Mucosa of stomach (tissue), 1 donor: ENCODE measurements around the gene ETS1.

ENCODE experiments used
- H3K27me3 ChIP-seq: one replicate; pipeline ENCODE4 v1.7.0; 2013; ENCODE audit warnings: mild to moderate bottlenecking, low read length; ENCODE audit not compliant: control insufficient read depth, insufficient read depth
- H3K36me3 ChIP-seq: one replicate; pipeline ENCODE4 v1.7.0; 2013; ENCODE audit warnings: low read length; ENCODE audit not compliant: control insufficient read depth, insufficient read depth
- H3K4me1 ChIP-seq: one replicate; pipeline ENCODE4 v1.7.0; 2013; ENCODE audit warnings: mild to moderate bottlenecking, low read length; ENCODE audit not compliant: control insufficient read depth, insufficient read depth
- H3K4me3 ChIP-seq: one replicate; pipeline ENCODE4 v1.7.0; 2013; ENCODE audit warnings: low read length
- H3K9ac ChIP-seq: one replicate; pipeline ENCODE4 v1.7.0; 2013; ENCODE audit warnings: mild to moderate bottlenecking, low read length, moderate library complexity
- H3K9me3 ChIP-seq: one replicate; pipeline ENCODE4 v1.7.0; 2013; ENCODE audit warnings: mild to moderate bottlenecking, low read length, moderate library complexity; ENCODE audit not compliant: control insufficient read depth
- donor health status: Pancreatic carcinoma.

ETS1 gene

GRCh38 chr11:128422576-128423370 lies 164.6 kb downstream of the ETS1 start:
- Histone ChIP-seq H3K9ac (no peak overlapping the region), H3K4me3 (no peak overlapping the region), H3K4me1 (peaks cover 19% of the 10 kb centered on the region), H3K36me3 (no peaks in the 10 kb centered on the region), H3K27me3 (no peaks in the 10 kb centered on the region), H3K9me3 (no peaks in the 10 kb centered on the region)

DNA sequence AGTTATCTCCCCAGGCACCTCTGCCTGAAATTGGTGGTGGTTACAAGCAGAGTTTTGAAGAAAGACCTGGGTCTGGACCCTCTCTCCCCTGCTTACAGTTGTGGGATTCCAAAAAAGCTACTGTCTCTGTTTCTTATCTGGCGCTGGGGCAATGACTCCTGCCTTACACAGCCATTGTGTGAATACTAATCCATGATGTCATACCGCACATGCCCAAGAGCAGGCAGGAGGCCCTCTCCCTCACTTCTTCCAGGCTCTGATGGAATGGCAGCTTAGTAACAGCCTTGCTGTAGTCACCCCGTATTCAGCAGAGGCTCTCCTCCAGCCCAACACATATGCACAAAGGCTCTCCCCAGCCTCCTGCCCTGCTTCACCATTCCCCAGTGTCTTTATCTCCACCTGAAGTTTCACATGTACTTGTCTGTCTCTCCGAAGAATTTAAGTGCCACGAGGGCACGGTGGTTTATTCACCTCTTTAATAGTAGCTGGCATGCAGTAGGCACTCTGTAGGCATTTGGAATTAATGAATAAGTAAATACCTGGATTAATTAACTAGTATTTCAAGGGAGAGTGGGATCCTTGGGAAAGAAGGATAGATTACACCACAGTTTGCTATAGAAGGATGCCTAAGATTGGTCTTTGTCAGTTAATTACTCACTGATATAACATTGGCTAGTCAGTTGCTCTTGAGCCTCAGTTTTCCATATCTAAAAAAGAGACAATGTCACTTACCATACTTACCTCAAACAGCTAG lies 165.6 kb downstream of the ETS1 start:
- Histone ChIP-seq H3K27me3 (no peaks in the 10 kb centered on the region), H3K9me3 (no peaks in the 10 kb centered on the region), H3K9ac (no peak overlapping the region), H3K4me3 (no peak overlapping the region), H3K4me1 (peaks cover 19% of the 10 kb centered on the region), H3K36me3 (no peaks in the 10 kb centered on the region)

GRCh38 chr11:128420951-128421350 lies 166.4 kb downstream of the ETS1 start:
- Histone ChIP-seq H3K4me1 (peaks cover 19% of the 10 kb centered on the region), H3K4me3 (no peak overlapping the region), H3K9me3 (no peaks in the 10 kb centered on the region), H3K27me3 (no peaks in the 10 kb centered on the region), H3K9ac (no peak overlapping the region), H3K36me3 (no peaks in the 10 kb centered on the region)

GRCh38 chr11:128420265-128420664 lies 167.1 kb downstream of the ETS1 start:
- Histone ChIP-seq H3K27me3 (no peaks in the 10 kb centered on the region), H3K9ac (no peak overlapping the region), H3K4me3 (no peak overlapping the region), H3K4me1 (peaks cover 12% of the 10 kb centered on the region), H3K9me3 (no peaks in the 10 kb centered on the region), H3K36me3 (no peaks in the 10 kb centered on the region)

DNA sequence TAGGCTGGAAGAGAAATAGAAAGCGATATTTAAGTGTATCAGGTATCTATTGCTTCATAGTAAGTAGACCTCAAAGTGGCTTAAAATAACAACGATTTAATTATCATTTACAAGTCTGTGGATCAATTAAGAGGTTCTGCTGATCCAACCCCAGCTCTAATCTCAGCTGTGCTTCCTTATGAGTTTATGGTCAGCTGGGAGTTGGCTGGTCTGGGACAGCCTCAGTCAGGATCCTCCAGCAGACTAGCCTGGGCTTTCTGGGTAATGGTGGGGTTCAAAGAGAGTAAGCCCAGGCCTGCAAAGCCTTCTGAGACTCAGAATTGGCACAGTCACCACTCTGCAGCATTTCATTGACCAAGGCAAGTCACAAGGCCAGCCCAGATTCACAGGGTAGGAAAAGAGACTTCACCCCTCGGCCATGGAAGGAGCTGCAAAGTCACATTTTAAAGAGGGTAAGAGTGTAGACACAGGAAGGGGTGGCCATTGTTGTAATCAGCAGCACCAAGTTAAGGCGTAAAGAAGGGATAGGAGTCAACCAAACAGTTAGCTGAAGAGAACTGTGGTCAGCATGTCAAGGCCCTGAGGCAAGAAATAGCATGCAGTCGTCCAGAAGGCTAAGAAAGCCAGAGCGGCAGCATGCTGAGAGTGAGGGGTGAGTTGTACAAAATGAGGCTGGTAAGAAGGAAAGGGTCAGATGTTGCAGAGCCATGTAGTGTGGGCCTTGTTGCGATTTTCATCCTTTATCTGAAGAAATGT lies 168.2 kb downstream of the ETS1 start:
- no peaks in the 10 kb centered on the region for H3K9me3 ChIP-seq
- H3K4me3 ChIP-seq, result no peak overlapping the region
- no peaks in the 10 kb centered on the region for H3K36me3 ChIP-seq
- H3K9ac ChIP-seq, result no peak overlapping the region
- peaks cover 1% of the 10 kb centered on the region for H3K4me1 ChIP-seq
- H3K27me3 ChIP-seq, result no peaks in the 10 kb centered on the region

- Histone ChIP-seq H3K9ac (no peak overlapping the region), H3K4me3 (no peak overlapping the region), H3K36me3 (no peaks in the 10 kb centered on the region), H3K27me3 (no peaks in the 10 kb centered on the region), H3K9me3 (no peaks in the 10 kb centered on the region), H3K4me1 (no peaks in the 10 kb centered on the region)
Measured at GRCh38 chr11:128417607-128418324, 169.6 kb downstream of the ETS1 start.

GRCh38 chr11:128416976-128417375 lies 170.4 kb downstream of the ETS1 start:
- no peaks in the 10 kb centered on the region for H3K27me3 ChIP-seq
- H3K4me3 ChIP-seq, result no peak overlapping the region
- no peaks in the 10 kb centered on the region for H3K4me1 ChIP-seq
- no peaks in the 10 kb centered on the region for H3K36me3 ChIP-seq
- no peak overlapping the region for H3K9ac ChIP-seq
- H3K9me3 ChIP-seq, result no peaks in the 10 kb centered on the region

GRCh38 chr11:128415539-128415938 lies 171.8 kb downstream of the ETS1 start:
- H3K36me3 ChIP-seq, result no peaks in the 10 kb centered on the region
- H3K9ac ChIP-seq, result no peak overlapping the region

GRCh38 chr11:128412847-128413791 lies 174.2 kb downstream of the ETS1 start:
- Histone ChIP-seq H3K4me1 (no peaks in the 10 kb centered on the region), H3K9me3 (no peaks in the 10 kb centered on the region), H3K27me3 (no peaks in the 10 kb centered on the region), H3K4me3 (no peak overlapping the region), H3K9ac (no peak overlapping the region), H3K36me3 (no peaks in the 10 kb centered on the region)

More at GRCh38 chr11:128415539-128415938, 171.8 kb downstream of the ETS1 start:
- H3K27me3 ChIP-seq, result no peaks in the 10 kb centered on the region
- no peak overlapping the region for H3K4me3 ChIP-seq
- H3K9me3 ChIP-seq, result no peaks in the 10 kb centered on the region
- no peaks in the 10 kb centered on the region for H3K4me1 ChIP-seq

- Histone ChIP-seq H3K9me3 (no peaks in the 10 kb centered on the region), H3K4me3 (no peak overlapping the region), H3K9ac (no peak overlapping the region), H3K36me3 (no peaks in the 10 kb centered on the region), H3K27me3 (no peaks in the 10 kb centered on the region), H3K4me1 (no peaks in the 10 kb centered on the region)
Measured at GRCh38 chr11:128411812-128412211, 175.5 kb downstream of the ETS1 start.

- Histone ChIP-seq H3K36me3 (no peaks in the 10 kb centered on the region), H3K27me3 (no peaks in the 10 kb centered on the region), H3K9me3 (no peaks in the 10 kb centered on the region), H3K4me1 (no peaks in the 10 kb centered on the region), H3K9ac (no peak overlapping the region), H3K4me3 (no peak overlapping the region)
Measured at GRCh38 chr11:128411150-128411549, 176.2 kb downstream of the ETS1 start.
